Measurements from ENCODE around the gene ERGIC1. TPM values are rescaled to one million over a fixed set of nuclear protein-coding genes. Genes with fewer than 3 reads are reported as not detected.
A peak's percentile ranks its signal among the peaks of the same experiment; 100 is the strongest.
"Not testable (repeated sequence)": the region's sequence is repeated elsewhere in the genome, so short reads cannot be mapped to it uniquely, and the experiment has no call there.

Gene ERGIC1
- total and polyA plus RNA-seq, 9 donors, result 58.8 to 102 (median 97.5) TPM

GRCh38 chr5:172891716-172892421, 57.8 kb downstream of the ERGIC1 start:
- H3K4me3 ChIP-seq (ENCODE audit: low read length), result no peak overlapping the region
- H3K27me3 ChIP-seq (ENCODE audit: control insufficient read depth, insufficient read depth, low read length), result no peaks in the 10 kb centered on the region
- peak; percentile 81 for DNase-seq
- H3K4me1 ChIP-seq (ENCODE audit: control insufficient read depth, insufficient read depth, low read length), result peaks cover 33% of the 10 kb centered on the region
- no peaks in the 10 kb centered on the region for H3K9me3 ChIP-seq (replicated peaks; ENCODE audit: control insufficient read depth, low read depth, low read length)
- H3K36me3 ChIP-seq (ENCODE audit: control insufficient read depth, insufficient read depth, low read length), result peaks cover 33% of the 10 kb centered on the region
- 40% methylated on average over 1 of the region's 7 CpGs for WGBS (ENCODE audit: insufficient coverage)
- peak overlapping the region; percentile 91 for H3K27ac ChIP-seq (ENCODE audit: low read length)

GRCh38 chr5:172892713-172893112, 58.7 kb downstream of the ERGIC1 start:
- no peak overlapping the region for H3K4me3 ChIP-seq (ENCODE audit: low read length)
- peaks cover 41% of the 10 kb centered on the region for H3K36me3 ChIP-seq (ENCODE audit: control insufficient read depth, insufficient read depth, low read length)
- no peaks in the 10 kb centered on the region for H3K9me3 ChIP-seq (replicated peaks; ENCODE audit: control insufficient read depth, low read depth, low read length)
- 76% methylated on average over 2 of the region's 7 CpGs for WGBS (ENCODE audit: insufficient coverage)
- no peaks in the 10 kb centered on the region for H3K27me3 ChIP-seq (ENCODE audit: control insufficient read depth, insufficient read depth, low read length)
- DNase-seq, result peak; percentile 63
- H3K4me1 ChIP-seq (ENCODE audit: control insufficient read depth, insufficient read depth, low read length), result peaks cover 33% of the 10 kb centered on the region
- peak overlapping the region; percentile 91 for H3K27ac ChIP-seq (ENCODE audit: low read length)

GRCh38 chr5:172894767-172895388, 60.8 kb downstream of the ERGIC1 start:
- Histone ChIP-seq H3K9me3 (replicated peaks; ENCODE audit: control insufficient read depth, low read depth, low read length) (no peaks in the 10 kb centered on the region), H3K27me3 (ENCODE audit: control insufficient read depth, insufficient read depth, low read length) (no peaks in the 10 kb centered on the region), H3K36me3 (ENCODE audit: control insufficient read depth, insufficient read depth, low read length) (peaks cover 51% of the 10 kb centered on the region), H3K4me3 (ENCODE audit: low read length) (no peak overlapping the region), H3K27ac (ENCODE audit: low read length) (no peak overlapping the region), H3K4me1 (ENCODE audit: control insufficient read depth, insufficient read depth, low read length) (peaks cover 39% of the 10 kb centered on the region)
- WGBS (ENCODE audit: insufficient coverage), result 80% methylated on average over 1 of the region's 7 CpGs
- DNase-seq, result no peak

- WGBS (ENCODE audit: insufficient coverage), result 96% methylated on average over 4 of the region's 4 CpGs
These were observed 61.5 kb downstream of the ERGIC1 start for GRCh38 chr5:172895549-172895948.

GRCh38 chr5:172896465-172896864, 62.4 kb downstream of the ERGIC1 start:
- Histone ChIP-seq H3K27ac (ENCODE audit: low read length) (peak overlapping the region; percentile 96), H3K36me3 (ENCODE audit: control insufficient read depth, insufficient read depth, low read length) (peaks cover 52% of the 10 kb centered on the region), H3K27me3 (ENCODE audit: control insufficient read depth, insufficient read depth, low read length) (no peaks in the 10 kb centered on the region), H3K4me3 (ENCODE audit: low read length) (no peak overlapping the region), H3K4me1 (ENCODE audit: control insufficient read depth, insufficient read depth, low read length) (peaks cover 40% of the 10 kb centered on the region), H3K9me3 (replicated peaks; ENCODE audit: control insufficient read depth, low read depth, low read length) (no peaks in the 10 kb centered on the region)
- DNase-seq, result no peak
- 54% methylated on average over 7 of the region's 7 CpGs for WGBS (ENCODE audit: insufficient coverage)

More at GRCh38 chr5:172895549-172895948, 61.5 kb downstream of the ERGIC1 start:
- H3K36me3 ChIP-seq (ENCODE audit: control insufficient read depth, insufficient read depth, low read length), result peaks cover 51% of the 10 kb centered on the region
- peaks cover 39% of the 10 kb centered on the region for H3K4me1 ChIP-seq (ENCODE audit: control insufficient read depth, insufficient read depth, low read length)
- no peak overlapping the region for H3K4me3 ChIP-seq (ENCODE audit: low read length)
- no peak for DNase-seq
- H3K27ac ChIP-seq (ENCODE audit: low read length), result no peak overlapping the region
- H3K9me3 ChIP-seq (replicated peaks; ENCODE audit: control insufficient read depth, low read depth, low read length), result no peaks in the 10 kb centered on the region
- no peaks in the 10 kb centered on the region for H3K27me3 ChIP-seq (ENCODE audit: control insufficient read depth, insufficient read depth, low read length)

GRCh38 chr5:172897067-172897466, 63.0 kb downstream of the ERGIC1 start:
- no CpG with 5 or more reads among the region's 7 CpGs for WGBS (ENCODE audit: insufficient coverage)
- peak overlapping the region; percentile 96 for H3K27ac ChIP-seq (ENCODE audit: low read length)

GRCh38 chr5:172897481-172898217, 63.6 kb downstream of the ERGIC1 start:
- Histone ChIP-seq H3K4me3 (ENCODE audit: low read length) (peak overlapping the region; percentile 10), H3K9me3 (replicated peaks; ENCODE audit: control insufficient read depth, low read depth, low read length) (no peaks in the 10 kb centered on the region), H3K27me3 (ENCODE audit: control insufficient read depth, insufficient read depth, low read length) (no peaks in the 10 kb centered on the region), H3K4me1 (ENCODE audit: control insufficient read depth, insufficient read depth, low read length) (peaks cover 37% of the 10 kb centered on the region), H3K36me3 (ENCODE audit: control insufficient read depth, insufficient read depth, low read length) (peaks cover 60% of the 10 kb centered on the region), H3K27ac (ENCODE audit: low read length) (peak overlapping the region; percentile 96)
- 21% methylated on average over 14 of the region's 16 CpGs for WGBS (ENCODE audit: insufficient coverage)
- peak; percentile 73 for DNase-seq

More at GRCh38 chr5:172897067-172897466, 63.0 kb downstream of the ERGIC1 start:
- not testable (repeated sequence) for H3K27me3 ChIP-seq (ENCODE audit: control insufficient read depth, insufficient read depth, low read length); H3K4me3 ChIP-seq (ENCODE audit: low read length); DNase-seq; H3K9me3 ChIP-seq (replicated peaks; ENCODE audit: control insufficient read depth, low read depth, low read length)
- Histone ChIP-seq H3K4me1 (ENCODE audit: control insufficient read depth, insufficient read depth, low read length) (peaks cover 37% of the 10 kb centered on the region), H3K36me3 (ENCODE audit: control insufficient read depth, insufficient read depth, low read length) (peaks cover 54% of the 10 kb centered on the region)

GRCh38 chr5:172898218-172898842, 64.3 kb downstream of the ERGIC1 start:
- peaks cover 61% of the 10 kb centered on the region for H3K36me3 ChIP-seq (ENCODE audit: control insufficient read depth, insufficient read depth, low read length)
- H3K27ac ChIP-seq (ENCODE audit: low read length), result peak overlapping the region; percentile 96
- H3K27me3 ChIP-seq (ENCODE audit: control insufficient read depth, insufficient read depth, low read length), result no peaks in the 10 kb centered on the region
- H3K4me1 ChIP-seq (ENCODE audit: control insufficient read depth, insufficient read depth, low read length), result peaks cover 39% of the 10 kb centered on the region
- DNase-seq, result no peak
- 90% methylated on average over 3 of the region's 3 CpGs for WGBS (ENCODE audit: insufficient coverage)
- H3K9me3 ChIP-seq (replicated peaks; ENCODE audit: control insufficient read depth, low read depth, low read length), result no peaks in the 10 kb centered on the region
- no peak overlapping the region for H3K4me3 ChIP-seq (ENCODE audit: low read length)

- DNase-seq, result no peak
- no peaks in the 10 kb centered on the region for H3K27me3 ChIP-seq (ENCODE audit: control insufficient read depth, insufficient read depth, low read length)
- peaks cover 61% of the 10 kb centered on the region for H3K36me3 ChIP-seq (ENCODE audit: control insufficient read depth, insufficient read depth, low read length)
- H3K27ac ChIP-seq (ENCODE audit: low read length), result peak overlapping the region; percentile 96
- no peak overlapping the region for H3K4me3 ChIP-seq (ENCODE audit: low read length)
- 92% methylated on average over 5 of the region's 7 CpGs for WGBS (ENCODE audit: insufficient coverage)
- no peaks in the 10 kb centered on the region for H3K9me3 ChIP-seq (replicated peaks; ENCODE audit: control insufficient read depth, low read depth, low read length)
- H3K4me1 ChIP-seq (ENCODE audit: control insufficient read depth, insufficient read depth, low read length), result peaks cover 44% of the 10 kb centered on the region
These were observed 64.9 kb downstream of the ERGIC1 start for GRCh38 chr5:172898843-172899369.

All from muscle of leg (tissue), 11 donors.